ENCODE measurements around the gene STAB1. TPM values are rescaled to one million over a fixed set of nuclear protein-coding genes. Genes with fewer than 3 reads are reported as not detected.

Gene STAB1
- total RNA-seq, 3 donors from 2014 or later (not counting 1 experiment from before 2014, with no cell fraction given): 1.8 to 26.5 (median 5.9) TPM

DNA sequence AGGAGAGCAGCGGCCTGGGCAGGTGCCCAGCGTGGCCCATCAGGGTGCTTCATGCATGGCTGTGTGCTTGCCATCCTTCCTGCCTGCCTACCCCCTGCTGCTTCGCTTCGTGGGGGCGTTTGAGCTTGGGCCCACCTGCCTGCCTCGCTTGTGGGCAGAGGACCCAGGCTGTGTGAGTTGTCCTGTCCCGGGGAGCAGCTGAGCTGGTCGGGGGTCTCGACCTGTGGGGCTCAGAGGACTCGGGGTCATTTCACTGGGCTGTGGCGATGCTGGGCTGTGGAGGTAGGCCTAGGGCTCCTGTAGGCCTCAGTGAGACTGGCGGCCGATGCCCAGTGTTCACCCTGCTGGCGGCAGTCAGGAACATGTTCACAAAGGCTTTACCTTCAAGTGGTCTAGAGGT is 12.1 kb upstream of the STAB1 start:
- ATAC-seq: no peak
- Histone ChIP-seq H3K4me3 (ENCODE audit: low read length) (no peak overlapping the region), H3K36me3 (ENCODE audit: control insufficient read depth, insufficient read depth, low read length) (peaks cover 66% of the 10 kb centered on the region), H3K27ac (ENCODE audit: low read length) (no peak overlapping the region), H3K27me3 (ENCODE audit: control insufficient read depth, insufficient read depth, low read length) (no peaks in the 10 kb centered on the region), H3K4me1 (ENCODE audit: control insufficient read depth, insufficient read depth, low read length) (no peaks in the 10 kb centered on the region), H3K9me3 (ENCODE audit: control insufficient read depth, insufficient read depth, low read length) (no peaks in the 10 kb centered on the region)
- intact Hi-C loops (cut with micrococcal nuclease): no loop called here
- Mint-ChIP-seq H3K4me1 (peaks cover 0 to 4% of the 10 kb centered on the region in 2 donors), H3K4me3 (no peak overlapping the region), H3K36me3 (no peaks in the 10 kb centered on the region), H3K27me3 (ENCODE audit: low read depth in 2 of 2) (no peaks in the 10 kb centered on the region), H3K9me3 (no peaks in the 10 kb centered on the region), H3K27ac (peak overlapping the region in 1 of 2 donors; percentile 53)
- no peak for TF ChIP-seq CTCF (IDR thresholded peaks at IDR 0.05)
- DNase-seq: no peak
- 90% methylated on average over 14 of the region's 14 CpGs for WGBS (ENCODE audit: insufficient coverage)

- ATAC-seq: peak in 1 of 3 donors; percentile 5
- intact Hi-C loops (cut with micrococcal nuclease): no loop called here
- Mint-ChIP-seq H3K27ac (peak overlapping the region in 1 of 2 donors; percentile 29), H3K4me3 (no peak overlapping the region), H3K4me1 (peaks cover 0 to 4% of the 10 kb centered on the region in 2 donors), H3K9me3 (no peaks in the 10 kb centered on the region), H3K36me3 (no peaks in the 10 kb centered on the region), H3K27me3 (ENCODE audit: low read depth in 2 of 2) (no peaks in the 10 kb centered on the region)
- no peaks in the 10 kb centered on the region for H3K27me3 ChIP-seq (ENCODE audit: control insufficient read depth, insufficient read depth, low read length)
- over 99% methylated on average over 12 of the region's 13 CpGs for WGBS (ENCODE audit: insufficient coverage)
- no peak overlapping the region for H3K27ac ChIP-seq (ENCODE audit: low read length)
- H3K4me1 ChIP-seq (ENCODE audit: control insufficient read depth, insufficient read depth, low read length): no peaks in the 10 kb centered on the region
- no peak for TF ChIP-seq CTCF (IDR thresholded peaks at IDR 0.05)
- no peak overlapping the region for H3K4me3 ChIP-seq (ENCODE audit: low read length)
- no peaks in the 10 kb centered on the region for H3K9me3 ChIP-seq (ENCODE audit: control insufficient read depth, insufficient read depth, low read length)
- peaks cover 64% of the 10 kb centered on the region for H3K36me3 ChIP-seq (ENCODE audit: control insufficient read depth, insufficient read depth, low read length)
- no peak for DNase-seq
Measured at GRCh38 chr3:52483577-52484381, 11.4 kb upstream of the STAB1 start.

- no peak for DNase-seq
- Histone ChIP-seq H3K27me3 (ENCODE audit: control insufficient read depth, insufficient read depth, low read length) (no peaks in the 10 kb centered on the region), H3K4me1 (ENCODE audit: control insufficient read depth, insufficient read depth, low read length) (no peaks in the 10 kb centered on the region), H3K27ac (ENCODE audit: low read length) (no peak overlapping the region), H3K36me3 (ENCODE audit: control insufficient read depth, insufficient read depth, low read length) (peaks cover 62% of the 10 kb centered on the region), H3K9me3 (ENCODE audit: control insufficient read depth, insufficient read depth, low read length) (no peaks in the 10 kb centered on the region), H3K4me3 (ENCODE audit: low read length) (no peak overlapping the region)
- peak overlapping the region in 1 of 2 donors; percentile 51 for H3K27ac Mint-ChIP-seq
- no peaks in the 10 kb centered on the region for H3K27me3 Mint-ChIP-seq (ENCODE audit: low read depth in 2 of 2)
- H3K4me1 Mint-ChIP-seq: peaks cover 0 to 4% of the 10 kb centered on the region in 2 donors
- intact Hi-C loops (cut with micrococcal nuclease): no loop called here
- 80% methylated on average over 8 of the region's 10 CpGs for WGBS (ENCODE audit: insufficient coverage)
- ATAC-seq: no peak
- no peaks in the 10 kb centered on the region for H3K9me3 Mint-ChIP-seq
- no peaks in the 10 kb centered on the region for H3K36me3 Mint-ChIP-seq
- no peak overlapping the region for H3K4me3 Mint-ChIP-seq
- no peak for TF ChIP-seq CTCF (IDR thresholded peaks at IDR 0.05)
Measured at GRCh38 chr3:52484680-52485461, 10.3 kb upstream of the STAB1 start.

Measured in natural killer cell (primary cell).